HG03060 (cell line): Measurements from ENCODE around the gene DCLK2.
"Not testable (repeated sequence)": the region's sequence is repeated elsewhere in the genome, so short reads cannot be mapped to it uniquely, and the experiment has no call there.

ENCODE experiments used
- ATAC-seq: cut with Tn5 transposase; IDR thresholded peaks from one replicate; pipeline ENCODE4 v1.9.1; 2021; ENCODE audit warnings: low read depth, moderate number of reproducible peaks; ENCODE audit not compliant: unreplicated experiment

Gene DCLK2

GRCh38 chr4:150145090-150145945 lies 67.1 kb downstream of the DCLK2 start:
- no peak for ATAC-seq

GRCh38 chr4:150145946-150146340 lies 67.7 kb downstream of the DCLK2 start:
- ATAC-seq, result no peak

- ATAC-seq, result no peak
Observed at GRCh38 chr4:150149381-150149780, 71.1 kb downstream of the DCLK2 start.

- no peak for ATAC-seq
Observed at GRCh38 chr4:150150629-150151062, 72.4 kb downstream of the DCLK2 start.

- no peak for ATAC-seq
Observed at GRCh38 chr4:150152766-150153165, 74.5 kb downstream of the DCLK2 start.

GRCh38 chr4:150155391-150155790 lies 77.1 kb downstream of the DCLK2 start:
- no peak for ATAC-seq

GRCh38 chr4:150156543-150156942 lies 78.3 kb downstream of the DCLK2 start:
- no peak for ATAC-seq

GRCh38 chr4:150158041-150158440 lies 79.8 kb downstream of the DCLK2 start:
- ATAC-seq, result no peak

- ATAC-seq, result no peak
Observed at GRCh38 chr4:150160473-150160872, 82.2 kb downstream of the DCLK2 start.

- ATAC-seq, result no peak
Observed at GRCh38 chr4:150161109-150161508, 82.9 kb downstream of the DCLK2 start.

GRCh38 chr4:150162020-150162419 lies 83.8 kb downstream of the DCLK2 start:
- not testable (repeated sequence) for ATAC-seq

GRCh38 chr4:150164055-150164454 lies 85.8 kb downstream of the DCLK2 start:
- ATAC-seq, result no peak

GRCh38 chr4:150164956-150165629 lies 86.8 kb downstream of the DCLK2 start:
- ATAC-seq, result no peak

GRCh38 chr4:150167054-150167453 lies 88.8 kb downstream of the DCLK2 start:
- no peak for ATAC-seq

GRCh38 chr4:150173432-150173861 lies 95.2 kb downstream of the DCLK2 start:
- ATAC-seq, result no peak

- ATAC-seq, result no peak
Observed at GRCh38 chr4:150173982-150174398, 95.7 kb downstream of the DCLK2 start.

GRCh38 chr4:150176547-150176946 lies 98.3 kb downstream of the DCLK2 start:
- no peak for ATAC-seq

GRCh38 chr4:150178161-150178560 lies 99.9 kb downstream of the DCLK2 start:
- no peak for ATAC-seq

GRCh38 chr4:150181536-150181935 lies 103.3 kb downstream of the DCLK2 start:
- ATAC-seq, result no peak

- no peak for ATAC-seq
Observed at GRCh38 chr4:150182794-150183193, 104.5 kb downstream of the DCLK2 start.

- not testable (repeated sequence) for ATAC-seq
Observed at GRCh38 chr4:150185033-150185432, 106.8 kb downstream of the DCLK2 start.

- no peak for ATAC-seq
Observed at GRCh38 chr4:150192986-150193385, 114.7 kb downstream of the DCLK2 start.
